Measurements from ENCODE around the gene NOL4L.
"Not testable (repeated sequence)": the region's sequence is repeated elsewhere in the genome, so short reads cannot be mapped to it uniquely, and the experiment has no call there.

Gene NOL4L

GRCh38 chr20:32594204-32594603 lies 9.1 kb upstream of the NOL4L start:
- no peak for DNase-seq

- not testable (repeated sequence) for DNase-seq
Observed at GRCh38 chr20:32592616-32593015, 7.5 kb upstream of the NOL4L start.

GRCh38 chr20:32592022-32592421 lies 6.9 kb upstream of the NOL4L start:
- DNase-seq: no peak

GRCh38 chr20:32589769-32590168 lies 4.6 kb upstream of the NOL4L start:
- no peak for DNase-seq

GRCh38 chr20:32589256-32589655 lies 4.1 kb upstream of the NOL4L start:
- DNase-seq: no peak

- DNase-seq: no peak
Observed at GRCh38 chr20:32588040-32588439, 2.9 kb upstream of the NOL4L start.

- no peak for DNase-seq
Observed at GRCh38 chr20:32586291-32586690, 1.2 kb upstream of the NOL4L start.

GRCh38 chr20:32585586-32586127 lies 524 bp upstream of the NOL4L start:
- no peak for DNase-seq

- DNase-seq: no peak
Observed at GRCh38 chr20:32583581-32584070, 1.5 kb downstream of the NOL4L start.

GRCh38 chr20:32582659-32583580 lies 2.2 kb downstream of the NOL4L start:
- no peak for DNase-seq

GRCh38 chr20:32581839-32582658 lies 3.1 kb downstream of the NOL4L start:
- DNase-seq: no peak

- no peak for DNase-seq
Observed at GRCh38 chr20:32580970-32581838, 3.9 kb downstream of the NOL4L start.

GRCh38 chr20:32580219-32580969 lies 4.7 kb downstream of the NOL4L start:
- DNase-seq: no peak

GRCh38 chr20:32578840-32579390 lies 6.2 kb downstream of the NOL4L start:
- DNase-seq: no peak

- DNase-seq: not testable (repeated sequence)
Observed at GRCh38 chr20:32578062-32578461, 7.1 kb downstream of the NOL4L start.

GRCh38 chr20:32577657-32578056 lies 7.5 kb downstream of the NOL4L start:
- no peak for DNase-seq

- no peak for DNase-seq
Observed at GRCh38 chr20:32577023-32577422, 8.1 kb downstream of the NOL4L start.

GRCh38 chr20:32576560-32576959 lies 8.6 kb downstream of the NOL4L start:
- no peak for DNase-seq

- no peak for DNase-seq
Observed at GRCh38 chr20:32575805-32576204, 9.3 kb downstream of the NOL4L start.

GRCh38 chr20:32575227-32575581 lies 9.9 kb downstream of the NOL4L start:
- no peak for DNase-seq
